Tibial nerve (tissue), 4 donors: ENCODE results near the gene SCRN1. TPM values are rescaled to one million over a fixed set of nuclear protein-coding genes. Genes with fewer than 3 reads are reported as not detected.
A peak's percentile ranks its signal among the peaks of the same experiment; 100 is the strongest.

ENCODE experiments used
- DNase-seq, 2 donors: peaks; one replicate each; pipeline ENCODE4 v3.0.0-alpha.2; 2019; ENCODE audit warnings: low spot score in 2 of 2
- H3K27ac ChIP-seq, 4 donors: fragments of 200-600 bp; sonication (generic) in 3 of 4; one replicate each; pipeline ENCODE4 v1.5.1; 2017 to 2019; ENCODE audit warnings: mild to moderate bottlenecking in 1 of 4
- H3K27me3 ChIP-seq, 2 donors: fragments of 200-600 bp; sonication (generic) in 1 of 2; one replicate each; pipeline versions ENCODE4 v1.5.1 to v1.6.0; 2017 to 2019
- H3K36me3 ChIP-seq, 3 donors: fragments of 200-600 bp; sonication (generic); one replicate each; pipeline ENCODE4 v1.5.1; 2018 to 2019
- H3K4me1 ChIP-seq, 4 donors: fragments of 200-600 bp; sonication (generic) in 3 of 4; one replicate each; pipeline ENCODE4 v1.5.1; 2017 to 2019
- H3K4me3 ChIP-seq, 4 donors: fragments of 200-600 bp; sonication (generic) in 3 of 4; one replicate each; pipeline ENCODE4 v1.5.1; 2017 to 2019; ENCODE audit warnings: mild to moderate bottlenecking in 1 of 4, moderate library complexity in 1 of 4
- H3K9me3 ChIP-seq, 4 donors: fragments of 200-600 bp; sonication (generic) in 3 of 4; one replicate each; pipeline ENCODE4 v1.5.1; 2017 to 2019
- EP300 ChIP-seq, 2 donors: sonication (generic); formaldehyde crosslinking; IDR thresholded peaks; one replicate each; pipeline ENCODE4 v1.6.1; 2017; ENCODE audit warnings: antibody characterized with exemption in 2 of 2, mild to moderate bottlenecking in 1 of 2
- POLR2A ChIP-seq, 2 donors: fragments of 450-650 bp; IDR thresholded peaks; one replicate each; pipeline ENCODE4 v1.6.1; 2017; ENCODE audit warnings: antibody characterized with exemption in 2 of 2, mild to moderate bottlenecking in 2 of 2, moderate library complexity in 2 of 2
- WGBS, 2 donors: methylation state at CpG; one replicate each; pipeline ENCODE4 v1.1.5; 2018; 5-methylcytosine and 5-hydroxymethylcytosine counted together
- total RNA-seq, 4 donors: library from RNA; depleted of rRNA; stranded (reverse); fragments of >200 nt; gene quantifications; one replicate each; pipeline ENCODE4 v1.1.0, GENCODE V29; 2016
- TF ChIP-seq, protein P1 (sequence below), 5 experiments: fragments of 200-600 bp in 3 of 5; fragments of 450-650 bp in 2 of 5; sonication (generic) in 3 of 5; IDR thresholded peaks; one replicate each; pipeline ENCODE4 v1.5.1; 2016 to 2019; ENCODE audit warnings: antibody characterized with exemption in 5 of 5, mild to moderate bottlenecking in 3 of 5, moderate library complexity in 2 of 5

SCRN1 gene, protein sequence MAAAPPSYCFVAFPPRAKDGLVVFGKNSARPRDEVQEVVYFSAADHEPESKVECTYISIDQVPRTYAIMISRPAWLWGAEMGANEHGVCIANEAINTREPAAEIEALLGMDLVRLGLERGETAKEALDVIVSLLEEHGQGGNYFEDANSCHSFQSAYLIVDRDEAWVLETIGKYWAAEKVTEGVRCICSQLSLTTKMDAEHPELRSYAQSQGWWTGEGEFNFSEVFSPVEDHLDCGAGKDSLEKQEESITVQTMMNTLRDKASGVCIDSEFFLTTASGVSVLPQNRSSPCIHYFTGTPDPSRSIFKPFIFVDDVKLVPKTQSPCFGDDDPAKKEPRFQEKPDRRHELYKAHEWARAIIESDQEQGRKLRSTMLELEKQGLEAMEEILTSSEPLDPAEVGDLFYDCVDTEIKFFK
- 100 to 1,000 TPM in 3 of 4 donors, 10 to 100 TPM in 1; 65.1 to 161 (median 119) TPM for total RNA-seq

DNA sequence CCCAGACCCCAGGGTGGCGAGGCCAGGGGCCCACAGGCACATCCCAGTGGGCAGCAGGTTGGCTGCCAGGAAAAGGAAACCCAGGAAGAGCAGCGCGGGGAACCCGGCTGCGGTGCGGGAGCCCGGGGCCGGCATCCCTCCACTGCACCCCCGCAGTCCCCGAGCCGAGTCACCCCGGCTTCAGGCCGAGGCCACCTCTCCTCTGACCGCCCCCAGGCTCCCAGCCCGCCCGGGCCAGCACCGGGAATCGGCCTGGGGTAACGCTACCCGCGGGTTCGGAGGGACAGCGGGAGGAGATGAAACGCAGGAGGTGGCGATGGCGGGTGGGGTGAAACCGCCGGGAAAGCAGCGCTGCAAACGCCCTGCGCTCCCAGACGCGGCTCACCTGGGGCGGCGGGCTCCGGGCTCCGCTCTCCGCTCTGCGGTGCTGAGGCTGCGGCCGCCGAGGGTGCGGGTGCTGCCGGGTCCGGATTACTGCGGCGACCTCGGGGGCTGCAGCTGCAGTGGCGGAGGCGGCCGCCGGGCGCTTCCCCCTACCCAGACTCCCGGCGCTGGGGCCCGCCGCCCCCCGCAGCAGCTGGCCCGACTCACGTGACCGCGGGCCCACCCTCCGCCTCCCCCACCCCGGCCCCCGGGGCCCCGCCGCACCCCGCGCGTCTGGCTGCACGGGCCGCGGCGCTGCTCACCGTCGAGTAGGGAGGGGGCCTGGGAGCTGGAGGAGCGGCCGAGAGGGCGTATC, at the start of gene SCRN1:
SCRN1 (minus strand) TSS at position 545 of the 739 bp plus-strand sequence. CDS start 20,734 bp downstream, outside the sequence.
- peaks cover 0 to 3% (median 0%) of the 10 kb centered on the region in 3 donors for H3K36me3 ChIP-seq
- 6% methylated on average over 20 of the region's 79 CpGs; no CpG with 5 or more reads in 1 of the 2 donors for WGBS, 2 donors
- H3K4me3 ChIP-seq, result peak within 1 kb of the TSS; percentile 71 to 96 (median 87)
- peak; percentile 16 to 27 for DNase-seq
- H3K4me1 ChIP-seq, result peaks cover 0 to 24% (median 16%) of the 10 kb centered on the region in 4 donors
- peaks cover 0 to 22% (median 7%) of the 10 kb centered on the region in 4 donors for H3K9me3 ChIP-seq
- peak within 1 kb of the TSS; percentile 92 to 99 (median 98) for H3K27ac ChIP-seq
- TF ChIP-seq EP300 (IDR thresholded peaks at IDR 0.05) (peak in 1 of 2 donors; percentile 57), POLR2A (IDR thresholded peaks at IDR 0.05) (peak in 1 of 2 donors; percentile 55)
- TF ChIP-seq, protein P1, sequence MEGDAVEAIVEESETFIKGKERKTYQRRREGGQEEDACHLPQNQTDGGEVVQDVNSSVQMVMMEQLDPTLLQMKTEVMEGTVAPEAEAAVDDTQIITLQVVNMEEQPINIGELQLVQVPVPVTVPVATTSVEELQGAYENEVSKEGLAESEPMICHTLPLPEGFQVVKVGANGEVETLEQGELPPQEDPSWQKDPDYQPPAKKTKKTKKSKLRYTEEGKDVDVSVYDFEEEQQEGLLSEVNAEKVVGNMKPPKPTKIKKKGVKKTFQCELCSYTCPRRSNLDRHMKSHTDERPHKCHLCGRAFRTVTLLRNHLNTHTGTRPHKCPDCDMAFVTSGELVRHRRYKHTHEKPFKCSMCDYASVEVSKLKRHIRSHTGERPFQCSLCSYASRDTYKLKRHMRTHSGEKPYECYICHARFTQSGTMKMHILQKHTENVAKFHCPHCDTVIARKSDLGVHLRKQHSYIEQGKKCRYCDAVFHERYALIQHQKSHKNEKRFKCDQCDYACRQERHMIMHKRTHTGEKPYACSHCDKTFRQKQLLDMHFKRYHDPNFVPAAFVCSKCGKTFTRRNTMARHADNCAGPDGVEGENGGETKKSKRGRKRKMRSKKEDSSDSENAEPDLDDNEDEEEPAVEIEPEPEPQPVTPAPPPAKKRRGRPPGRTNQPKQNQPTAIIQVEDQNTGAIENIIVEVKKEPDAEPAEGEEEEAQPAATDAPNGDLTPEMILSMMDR (IDR thresholded peaks at IDR 0.05), result peak in 2 of 5 experiments; percentile 22 to 32
- H3K27me3 ChIP-seq, result no peaks in the 10 kb centered on the region

DNA sequence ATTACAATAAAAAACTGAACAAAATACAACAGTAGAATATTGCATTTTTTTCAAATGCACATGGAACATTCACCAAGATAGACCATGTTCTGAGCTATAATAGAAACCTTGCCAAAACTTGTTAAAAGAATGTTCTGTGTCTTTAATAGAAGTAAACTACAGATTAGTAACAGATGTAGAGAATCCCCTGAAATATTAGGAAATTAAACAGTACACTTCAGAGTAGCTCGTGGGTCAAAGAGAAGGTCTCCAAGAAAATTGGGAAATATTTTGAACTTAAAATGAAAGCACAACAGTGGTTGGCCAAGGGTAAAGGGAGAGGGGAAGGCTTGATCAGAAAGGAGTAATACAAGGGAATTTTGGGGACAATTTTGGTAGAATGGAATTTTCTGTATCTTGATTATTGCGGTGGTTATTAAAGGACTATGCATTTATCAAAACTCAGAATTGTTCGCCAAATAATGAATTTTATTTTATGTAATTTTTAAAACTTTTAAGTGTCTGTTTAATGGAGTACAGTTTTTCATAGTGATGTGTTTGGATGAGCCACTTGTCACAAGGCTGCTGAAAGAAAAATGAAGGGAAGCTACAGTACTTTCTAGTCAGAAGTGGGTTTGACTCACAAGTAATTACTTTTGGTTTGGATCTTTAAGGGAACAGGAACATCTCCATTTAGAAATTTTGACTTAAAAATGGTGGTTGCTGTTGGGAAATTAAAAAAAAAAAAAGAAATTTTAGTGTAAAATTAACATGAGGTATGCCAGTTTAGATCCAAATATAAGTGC, 48.8 kb upstream of the SCRN1 start:
- no peak for DNase-seq
- H3K9me3 ChIP-seq, result no peaks in the 10 kb centered on the region
- TF ChIP-seq EP300 (IDR thresholded peaks at IDR 0.05), result peak in 1 of 2 donors; percentile 65
- TF ChIP-seq, protein P1 (IDR thresholded peaks at IDR 0.05), result no peak
- 63 to 71% methylated on average over 3 of the region's 3 CpGs for WGBS, 2 donors
- H3K27ac ChIP-seq, result peak overlapping the region in 2 of 4 donors; percentile 50 to 60
- H3K4me3 ChIP-seq, result no peak overlapping the region
- H3K27me3 ChIP-seq, result no peaks in the 10 kb centered on the region
- H3K36me3 ChIP-seq, result peaks cover 0 to 6% (median 0%) of the 10 kb centered on the region in 3 donors
- peaks cover 0 to 42% (median 19%) of the 10 kb centered on the region in 4 donors for H3K4me1 ChIP-seq

DNA sequence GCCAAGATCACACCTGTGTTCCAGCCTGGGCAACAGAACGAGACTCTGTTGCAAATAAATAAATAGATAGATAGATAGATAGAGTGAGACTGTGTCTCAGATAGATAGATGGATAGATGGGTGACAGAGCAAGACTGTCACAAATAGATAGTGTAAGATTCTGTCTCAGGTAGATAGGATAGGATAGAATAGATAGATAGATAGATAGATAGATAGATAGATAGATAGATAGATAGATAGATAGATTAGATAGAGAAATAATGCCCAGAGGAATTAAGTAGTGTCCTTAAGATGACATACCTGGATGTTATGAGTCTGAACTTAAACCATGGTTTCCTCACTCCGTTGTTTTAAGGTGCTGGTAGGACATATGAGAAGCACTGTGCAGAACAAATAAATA, 46.6 kb upstream of the SCRN1 start:
- Histone ChIP-seq H3K9me3 (no peaks in the 10 kb centered on the region), H3K36me3 (no peaks in the 10 kb centered on the region), H3K27ac (no peak overlapping the region), H3K4me1 (peaks cover 0 to 58% (median 24%) of the 10 kb centered on the region in 4 donors), H3K4me3 (no peak overlapping the region), H3K27me3 (no peaks in the 10 kb centered on the region)
- TF ChIP-seq POLR2A (IDR thresholded peaks at IDR 0.05), result no peak
- TF ChIP-seq, protein P1 (IDR thresholded peaks at IDR 0.05), result no peak
- no peak for DNase-seq
- WGBS, 2 donors, result 75 to 100% methylated on average over 2 of the region's 2 CpGs

DNA sequence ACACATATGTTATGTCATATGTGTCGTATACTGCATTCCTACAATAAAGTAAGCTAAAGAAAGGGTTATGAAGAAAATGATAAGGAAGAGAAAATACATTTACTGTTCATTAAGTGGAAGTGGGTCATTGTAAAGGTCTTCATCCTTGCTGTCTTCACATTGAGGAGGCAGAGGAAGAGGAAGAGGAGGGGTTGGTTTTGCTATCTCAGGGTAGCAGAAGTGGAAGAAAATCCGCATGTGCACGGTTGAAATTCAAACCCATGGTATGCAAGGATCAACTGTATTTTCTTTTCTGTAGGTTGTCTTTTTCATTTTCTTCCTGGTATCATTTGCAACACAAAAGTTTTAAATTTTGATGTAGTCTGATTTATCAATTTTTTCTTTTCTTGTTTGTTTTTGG, 44.9 kb upstream of the SCRN1 start:
- WGBS, 2 donors, result 88 to 93% methylated on average over 3 of the region's 3 CpGs
- no peaks in the 10 kb centered on the region for H3K9me3 ChIP-seq
- no peak overlapping the region for H3K27ac ChIP-seq
- DNase-seq, result no peak
- H3K36me3 ChIP-seq, result no peaks in the 10 kb centered on the region
- no peak overlapping the region for H3K4me3 ChIP-seq
- TF ChIP-seq, protein P1 (IDR thresholded peaks at IDR 0.05), result no peak
- TF ChIP-seq POLR2A (IDR thresholded peaks at IDR 0.05) (no peak), EP300 (IDR thresholded peaks at IDR 0.05) (no peak)
- H3K4me1 ChIP-seq, result peaks cover 0 to 59% (median 22%) of the 10 kb centered on the region in 4 donors
- no peaks in the 10 kb centered on the region for H3K27me3 ChIP-seq
